NCI-H2227 treated with DMSO at 0.1 percent for 48 hours (cell line): Measurements from ENCODE around the gene KCNIP4.
A peak's percentile ranks its signal among the peaks of the same experiment; 100 is the strongest.

Experiments used
- DNase-seq: peaks from one replicate; lab custom pipeline; 2025; lab: John Stamatoyannopoulos, UW

Gene KCNIP4

GRCh38 chr4:21191317-21191716 is 757.3 kb downstream of the KCNIP4 start:
- no peak for DNase-seq

GRCh38 chr4:21184788-21185187 is 763.8 kb downstream of the KCNIP4 start:
- no peak for DNase-seq

GRCh38 chr4:21181716-21182115 is 766.9 kb downstream of the KCNIP4 start:
- DNase-seq: no peak

GRCh38 chr4:21177871-21178270 is 770.7 kb downstream of the KCNIP4 start:
- no peak for DNase-seq

- DNase-seq: no peak
These were observed 771.5 kb downstream of the KCNIP4 start for GRCh38 chr4:21177092-21177491.

- peak; percentile 26 for DNase-seq
These were observed 780.9 kb downstream of the KCNIP4 start for GRCh38 chr4:21167711-21168110.

- no peak for DNase-seq
These were observed 793.2 kb downstream of the KCNIP4 start for GRCh38 chr4:21155367-21155766.

- DNase-seq: peak; percentile 6
These were observed 809.2 kb downstream of the KCNIP4 start for GRCh38 chr4:21139327-21139726.

GRCh38 chr4:21136051-21136630 is 812.4 kb downstream of the KCNIP4 start:
- DNase-seq: no peak

GRCh38 chr4:21134994-21135393 is 813.6 kb downstream of the KCNIP4 start:
- peak; percentile 33 for DNase-seq

GRCh38 chr4:21130606-21131005 is 818.0 kb downstream of the KCNIP4 start:
- no peak for DNase-seq

GRCh38 chr4:21126014-21126512 is 822.5 kb downstream of the KCNIP4 start:
- DNase-seq: peak; percentile 93

GRCh38 chr4:21118301-21118700 is 830.3 kb downstream of the KCNIP4 start:
- DNase-seq: no peak

GRCh38 chr4:21117541-21118180 is 830.9 kb downstream of the KCNIP4 start:
- no peak for DNase-seq

GRCh38 chr4:21113496-21114223 is 834.9 kb downstream of the KCNIP4 start:
- DNase-seq: no peak

GRCh38 chr4:21102667-21103066 is 845.9 kb downstream of the KCNIP4 start:
- DNase-seq: no peak

- DNase-seq: no peak
These were observed 850.7 kb downstream of the KCNIP4 start for GRCh38 chr4:21097865-21098264.

- DNase-seq: no peak
These were observed 851.5 kb downstream of the KCNIP4 start for GRCh38 chr4:21097026-21097425.

GRCh38 chr4:21092531-21092930 is 856.0 kb downstream of the KCNIP4 start:
- DNase-seq: no peak

GRCh38 chr4:21090094-21090666 is 858.4 kb downstream of the KCNIP4 start:
- no peak for DNase-seq

GRCh38 chr4:21083413-21083812 is 865.2 kb downstream of the KCNIP4 start:
- no peak for DNase-seq

- no peak for DNase-seq
These were observed 870.6 kb downstream of the KCNIP4 start for GRCh38 chr4:21077967-21078366.

GRCh38 chr4:21067351-21067750 is 881.2 kb downstream of the KCNIP4 start:
- DNase-seq: no peak
